HFF-Myc (cell line): ENCODE data around the gene MARCHF9.
A peak's percentile ranks its signal among the peaks of the same experiment; 100 is the strongest.
"Not testable (repeated sequence)": the region's sequence is repeated elsewhere in the genome, so short reads cannot be mapped to it uniquely, and the experiment has no call there.

Source experiments
- DNase-seq: peaks from one replicate; pipeline ENCODE4 v3.0.0-alpha.2; 2011; ENCODE audit warnings: low read depth; ENCODE audit errors: extremely low read depth
- H3K4me3 ChIP-seq: replicated peaks from 2 replicates; pipeline ENCODE4 v1.5.1; 2011; ENCODE audit warnings: low read depth, mild to moderate bottlenecking, control low read depth, low read length
- TF ChIP-seq, protein P1 (sequence below): IDR thresholded peaks from 2 replicates; pipeline ENCODE4 v1.5.1; 2012; ENCODE audit warnings: mild to moderate bottlenecking, low read depth, low read length, control low read depth; ENCODE audit errors: missing control alignments

Gene MARCHF9, protein sequence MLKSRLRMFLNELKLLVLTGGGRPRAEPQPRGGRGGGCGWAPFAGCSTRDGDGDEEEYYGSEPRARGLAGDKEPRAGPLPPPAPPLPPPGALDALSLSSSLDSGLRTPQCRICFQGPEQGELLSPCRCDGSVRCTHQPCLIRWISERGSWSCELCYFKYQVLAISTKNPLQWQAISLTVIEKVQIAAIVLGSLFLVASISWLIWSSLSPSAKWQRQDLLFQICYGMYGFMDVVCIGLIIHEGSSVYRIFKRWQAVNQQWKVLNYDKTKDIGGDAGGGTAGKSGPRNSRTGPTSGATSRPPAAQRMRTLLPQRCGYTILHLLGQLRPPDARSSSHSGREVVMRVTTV

DNA sequence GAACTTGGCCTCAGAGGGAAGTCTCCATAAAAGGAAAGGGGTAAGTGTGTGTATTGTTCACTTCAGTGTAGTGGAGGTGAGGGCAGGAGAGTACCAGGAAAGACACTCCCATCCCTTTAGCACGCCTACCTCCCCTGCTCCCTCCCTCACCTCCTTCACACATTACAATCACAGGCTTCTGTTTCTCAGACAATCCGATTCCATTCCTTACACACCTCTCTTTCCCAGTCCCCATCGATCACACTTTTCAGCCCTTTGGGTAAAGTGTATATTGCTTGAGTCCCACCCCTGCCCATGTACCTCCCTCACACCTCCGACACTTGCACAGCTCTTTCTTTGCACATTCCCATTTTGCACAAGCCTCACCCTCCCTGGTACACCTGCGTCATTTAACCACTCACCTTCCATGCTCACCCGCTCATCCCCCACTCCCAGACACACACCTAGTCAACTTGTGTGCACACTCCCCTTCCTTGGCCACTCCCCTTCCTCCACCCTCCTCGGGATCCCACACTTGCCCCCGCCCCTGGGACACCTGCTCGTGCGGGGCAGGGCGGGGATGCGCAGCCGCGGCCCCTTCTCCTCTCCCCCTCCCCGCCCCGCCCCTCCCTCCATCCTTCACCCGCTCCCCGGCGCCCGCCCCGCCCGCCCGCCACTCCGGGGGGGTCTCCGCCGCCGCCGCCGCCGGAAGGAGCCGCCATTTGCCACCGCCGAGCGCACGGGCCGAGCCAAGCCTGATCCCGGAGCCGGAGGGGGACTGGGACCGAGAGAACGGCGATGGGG lies at the start of gene MARCHF9:
Gene MARCHF9 (plus strand): TSS at position 693 of the 783 bp plus-strand sequence. CDS start 426 bp downstream, outside the sequence.
- H3K4me3 ChIP-seq, result peak within 1 kb of the TSS; percentile 47

DNA sequence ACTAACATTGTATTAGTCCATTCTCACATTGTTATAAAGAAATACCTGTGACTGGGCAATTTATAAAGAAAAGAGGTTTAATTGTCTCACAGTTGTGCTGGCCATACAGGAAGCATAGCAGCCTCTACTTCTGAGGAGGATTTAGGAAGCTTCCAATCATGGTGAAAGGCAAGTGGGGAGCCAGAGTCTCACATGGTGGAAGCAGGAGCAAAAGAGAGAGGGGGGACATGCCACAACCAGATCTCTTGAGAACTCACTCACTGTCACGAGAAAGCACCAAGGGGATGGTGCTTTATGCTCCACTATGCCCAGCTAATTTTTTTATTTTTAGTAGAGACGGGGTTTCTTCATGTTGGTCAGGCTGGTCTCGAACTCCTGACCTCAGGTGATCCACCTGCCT lies 47.7 kb upstream of the MARCHF9 start:
- H3K4me3 ChIP-seq, result no peak overlapping the region
- TF ChIP-seq, protein P1, sequence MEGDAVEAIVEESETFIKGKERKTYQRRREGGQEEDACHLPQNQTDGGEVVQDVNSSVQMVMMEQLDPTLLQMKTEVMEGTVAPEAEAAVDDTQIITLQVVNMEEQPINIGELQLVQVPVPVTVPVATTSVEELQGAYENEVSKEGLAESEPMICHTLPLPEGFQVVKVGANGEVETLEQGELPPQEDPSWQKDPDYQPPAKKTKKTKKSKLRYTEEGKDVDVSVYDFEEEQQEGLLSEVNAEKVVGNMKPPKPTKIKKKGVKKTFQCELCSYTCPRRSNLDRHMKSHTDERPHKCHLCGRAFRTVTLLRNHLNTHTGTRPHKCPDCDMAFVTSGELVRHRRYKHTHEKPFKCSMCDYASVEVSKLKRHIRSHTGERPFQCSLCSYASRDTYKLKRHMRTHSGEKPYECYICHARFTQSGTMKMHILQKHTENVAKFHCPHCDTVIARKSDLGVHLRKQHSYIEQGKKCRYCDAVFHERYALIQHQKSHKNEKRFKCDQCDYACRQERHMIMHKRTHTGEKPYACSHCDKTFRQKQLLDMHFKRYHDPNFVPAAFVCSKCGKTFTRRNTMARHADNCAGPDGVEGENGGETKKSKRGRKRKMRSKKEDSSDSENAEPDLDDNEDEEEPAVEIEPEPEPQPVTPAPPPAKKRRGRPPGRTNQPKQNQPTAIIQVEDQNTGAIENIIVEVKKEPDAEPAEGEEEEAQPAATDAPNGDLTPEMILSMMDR, result no peak
- no peak for DNase-seq

More for the DNA sequence above, at the start of gene MARCHF9:
- TF ChIP-seq, protein P1, result no peak
- no peak for DNase-seq

DNA sequence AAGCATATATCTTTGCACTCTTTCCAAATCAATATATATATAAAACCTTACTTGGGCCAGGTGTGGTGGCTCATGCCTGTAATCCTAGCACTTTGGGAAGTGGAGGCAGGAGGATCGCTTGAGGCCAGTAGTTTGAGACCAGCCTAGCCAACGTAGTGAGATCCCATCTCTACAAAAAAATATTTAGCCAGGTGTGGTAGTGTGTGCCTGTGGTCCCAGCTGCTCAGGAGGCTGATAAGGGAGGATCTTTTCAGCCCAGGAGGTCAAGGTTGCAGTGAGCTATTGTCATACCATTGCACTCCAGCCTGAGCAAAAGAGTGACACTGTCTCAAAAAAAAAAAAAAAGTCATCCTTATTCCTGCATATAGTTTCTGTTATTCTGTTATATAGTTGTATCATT lies 46.6 kb upstream of the MARCHF9 start:
- H3K4me3 ChIP-seq, result no peak overlapping the region
- TF ChIP-seq, protein P1, result no peak
- DNase-seq, result no peak

DNA sequence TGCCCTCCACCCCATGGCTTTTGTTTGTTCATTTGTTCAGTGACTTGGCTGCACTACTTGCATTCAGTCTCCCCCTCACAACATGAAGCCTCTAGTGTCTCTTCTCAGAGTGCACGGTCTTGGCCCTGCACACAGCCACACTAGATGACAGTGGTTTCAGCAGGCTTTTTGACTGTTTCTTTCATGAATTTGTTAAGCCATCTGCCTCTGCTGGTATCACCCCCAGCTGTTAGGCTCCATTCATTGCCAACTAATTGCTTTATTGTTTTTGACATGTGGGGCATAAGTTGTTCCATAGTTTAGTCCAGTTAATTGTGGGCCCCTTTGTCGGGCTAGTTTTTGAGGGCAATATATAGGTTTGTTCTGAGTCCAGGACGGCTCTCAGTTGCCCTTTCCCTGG lies 42.2 kb upstream of the MARCHF9 start:
- TF ChIP-seq, protein P1, result no peak
- no peak for DNase-seq
- H3K4me3 ChIP-seq, result no peak overlapping the region

DNA sequence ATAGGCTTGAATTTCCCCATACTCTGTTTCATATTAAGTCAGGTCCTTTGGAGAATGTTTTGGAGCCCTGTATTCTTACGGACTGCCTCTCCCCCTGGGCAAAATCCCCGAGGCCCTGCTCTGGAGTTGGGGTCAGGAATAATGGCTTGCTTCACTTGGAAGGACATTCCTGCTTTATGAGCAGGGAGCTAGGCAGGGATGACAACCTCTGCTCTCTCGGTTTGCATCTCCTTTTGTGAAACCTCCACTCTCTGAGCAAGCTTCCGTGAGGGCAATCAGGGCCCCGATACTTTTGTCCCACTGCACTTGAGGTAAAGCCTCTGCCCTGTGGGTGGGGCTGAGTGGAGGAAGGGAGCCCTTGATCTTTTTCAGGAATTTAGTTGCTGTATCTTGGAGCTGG lies 41.7 kb upstream of the MARCHF9 start:
- H3K4me3 ChIP-seq, result no peak overlapping the region
- TF ChIP-seq, protein P1, result no peak
- DNase-seq, result no peak

DNA sequence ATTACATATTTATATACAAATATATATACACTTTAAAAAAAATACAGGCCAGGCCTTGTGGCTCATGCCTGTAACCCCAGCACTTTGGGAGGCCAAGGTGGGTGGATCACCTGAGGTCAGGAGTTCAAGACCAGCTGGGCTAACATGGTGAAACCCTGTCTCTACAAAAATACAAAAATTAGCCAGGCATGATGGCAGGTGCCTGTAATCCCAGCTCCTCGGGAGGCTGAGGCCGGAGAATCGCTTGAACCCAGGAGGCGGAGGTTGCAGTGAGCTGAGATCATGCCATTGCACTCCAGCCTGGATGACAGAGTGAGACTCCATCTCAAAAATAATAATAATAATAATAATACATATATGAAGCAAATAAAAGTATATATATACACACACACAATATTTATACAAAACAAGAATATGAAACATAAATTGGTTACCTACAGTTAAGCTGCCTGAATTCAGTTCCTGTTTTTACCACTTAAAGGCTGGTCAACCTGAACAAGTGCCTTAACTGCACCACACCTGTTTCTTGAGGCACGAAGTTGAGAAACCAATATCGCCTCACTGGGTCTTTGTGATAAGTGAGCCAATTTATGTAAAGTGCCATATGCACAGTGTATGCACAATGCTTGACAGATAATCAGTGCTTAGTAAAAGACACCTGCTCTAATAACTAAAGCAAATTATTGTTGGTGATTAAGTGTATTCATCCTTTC lies 39.7 kb upstream of the MARCHF9 start:
- not testable (repeated sequence) for DNase-seq, H3K4me3 ChIP-seq

DNA sequence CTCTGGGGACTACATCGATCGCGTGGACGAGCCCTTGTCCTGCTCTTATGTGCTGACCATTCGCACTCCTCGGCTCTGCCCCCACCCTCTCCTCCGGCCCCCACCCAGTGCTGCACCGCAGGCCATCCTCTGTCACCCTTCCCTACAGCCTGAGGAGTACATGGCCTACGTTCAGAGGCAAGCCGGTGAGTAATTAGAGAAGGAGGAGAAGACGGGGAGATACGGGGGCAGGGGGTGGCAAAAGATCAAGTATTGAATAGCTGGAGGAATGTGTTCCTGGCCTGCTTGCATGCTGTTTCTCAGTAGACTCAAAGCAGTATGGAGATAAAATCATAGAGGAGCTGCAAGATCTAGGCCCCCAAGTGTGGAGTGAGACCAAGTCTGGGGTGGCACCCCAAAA lies 39.1 kb upstream of the MARCHF9 start:
- TF ChIP-seq, protein P1, result no peak
- DNase-seq, result no peak
- no peak overlapping the region for H3K4me3 ChIP-seq
